Testis (tissue), 2 donors: ENCODE results near the gene CCDC57.

Experiments
- POLR2A ChIP-seq: fragments of 450-650 bp; IDR thresholded peaks from one replicate; pipeline ENCODE4 v1.6.1; 2017; ENCODE audit warnings: antibody characterized with exemption, mild to moderate bottlenecking, moderate library complexity
- TF ChIP-seq, protein P1 (sequence below), 3 experiments: fragments of 450-650 bp in 2 of 3; fragments of 200-600 bp in 1 of 3; sonication (generic) in 1 of 3; IDR thresholded peaks; one replicate each; pipeline ENCODE4 v1.5.1; 2016 to 2019; ENCODE audit warnings: antibody characterized with exemption in 3 of 3, mild to moderate bottlenecking in 2 of 3, moderate library complexity in 1 of 3

DNA sequence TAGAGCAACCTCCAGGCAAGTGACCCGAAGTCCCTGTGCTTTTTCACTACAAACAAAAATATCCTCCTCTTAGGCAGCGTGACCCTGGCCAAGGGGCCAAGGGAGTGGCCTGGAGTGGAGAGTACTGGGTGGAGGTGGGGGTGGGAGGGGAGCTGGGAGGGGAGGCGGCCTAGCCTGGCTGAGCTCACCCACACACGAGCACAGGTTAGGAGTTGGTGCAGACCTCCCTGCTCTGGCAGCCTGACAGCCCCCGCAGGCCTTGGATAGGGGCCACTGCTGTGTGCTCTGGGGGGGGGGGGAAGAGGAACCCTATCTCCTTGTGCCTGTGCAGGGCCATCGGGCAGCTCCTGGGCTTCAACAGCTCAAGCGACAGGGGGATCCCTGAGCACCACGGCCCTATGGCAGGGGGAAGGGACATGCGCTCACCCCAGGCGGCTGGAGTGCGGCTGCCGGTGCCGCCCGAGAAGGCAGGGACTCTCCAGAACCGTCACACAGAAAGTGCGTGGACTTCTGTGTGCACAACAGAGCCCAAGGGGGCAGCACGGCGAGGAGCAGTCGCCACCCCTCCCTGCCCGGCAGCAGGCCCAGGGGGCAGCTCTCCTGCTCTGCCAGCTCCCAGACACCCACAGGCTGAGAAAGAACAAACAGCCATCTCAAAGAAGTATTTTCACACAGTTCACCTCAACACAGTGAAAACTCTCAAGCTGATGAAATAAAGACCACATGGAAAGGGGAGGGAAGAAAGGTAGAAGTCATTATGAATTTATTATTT is 29.5 kb upstream of the CCDC57 start:
- TF ChIP-seq, protein P1, sequence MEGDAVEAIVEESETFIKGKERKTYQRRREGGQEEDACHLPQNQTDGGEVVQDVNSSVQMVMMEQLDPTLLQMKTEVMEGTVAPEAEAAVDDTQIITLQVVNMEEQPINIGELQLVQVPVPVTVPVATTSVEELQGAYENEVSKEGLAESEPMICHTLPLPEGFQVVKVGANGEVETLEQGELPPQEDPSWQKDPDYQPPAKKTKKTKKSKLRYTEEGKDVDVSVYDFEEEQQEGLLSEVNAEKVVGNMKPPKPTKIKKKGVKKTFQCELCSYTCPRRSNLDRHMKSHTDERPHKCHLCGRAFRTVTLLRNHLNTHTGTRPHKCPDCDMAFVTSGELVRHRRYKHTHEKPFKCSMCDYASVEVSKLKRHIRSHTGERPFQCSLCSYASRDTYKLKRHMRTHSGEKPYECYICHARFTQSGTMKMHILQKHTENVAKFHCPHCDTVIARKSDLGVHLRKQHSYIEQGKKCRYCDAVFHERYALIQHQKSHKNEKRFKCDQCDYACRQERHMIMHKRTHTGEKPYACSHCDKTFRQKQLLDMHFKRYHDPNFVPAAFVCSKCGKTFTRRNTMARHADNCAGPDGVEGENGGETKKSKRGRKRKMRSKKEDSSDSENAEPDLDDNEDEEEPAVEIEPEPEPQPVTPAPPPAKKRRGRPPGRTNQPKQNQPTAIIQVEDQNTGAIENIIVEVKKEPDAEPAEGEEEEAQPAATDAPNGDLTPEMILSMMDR (IDR thresholded peaks at IDR 0.05), result no peak
- no peak for TF ChIP-seq POLR2A
